Measurements from ENCODE around the gene RAPGEF1.

RAPGEF1 gene

DNA sequence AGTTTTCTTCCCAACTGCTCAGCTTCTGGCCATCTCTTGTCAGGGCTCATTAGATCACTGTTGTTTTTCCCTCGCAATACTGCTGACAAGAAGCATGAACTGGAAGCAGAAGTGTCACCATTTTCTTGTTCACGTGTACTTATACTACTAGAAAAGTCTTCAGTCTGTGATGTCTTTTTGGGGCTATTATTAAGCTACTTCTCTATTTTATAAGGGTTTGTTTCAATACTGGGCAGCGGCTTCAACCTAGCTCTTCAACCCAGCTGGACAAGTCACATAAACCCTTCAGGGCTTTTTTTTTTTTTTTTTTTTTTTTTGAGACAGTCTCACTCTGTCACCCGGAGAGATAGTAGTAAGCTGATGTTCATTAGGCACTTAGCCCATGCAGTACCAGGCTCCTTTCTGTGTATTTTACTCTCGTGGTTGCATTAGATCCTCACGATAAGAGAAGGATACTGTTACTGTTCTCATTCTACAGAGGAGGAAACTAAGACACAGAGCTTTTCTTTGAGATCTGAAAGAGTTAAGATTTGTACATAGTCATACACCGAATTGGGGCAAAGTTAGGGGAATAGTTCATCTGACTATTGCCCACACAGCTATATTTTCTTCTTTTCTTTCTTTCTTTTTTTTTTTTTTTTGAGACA, 20.5 kb downstream of the RAPGEF1 start:
- DNase-seq = no peak
- Histone ChIP-seq H3K56ac (ENCODE audit: low read length) (no peak overlapping the region), H2BK5ac (ENCODE audit: low read length) (no peak overlapping the region), H3K36me3 (ENCODE audit: control insufficient read depth, insufficient read depth, low read length) (no peaks in the 10 kb centered on the region), H3K27ac (ENCODE audit: low read depth, low read length) (no peak overlapping the region), H2BK120ac (ENCODE audit: low read depth, low read length) (no peak overlapping the region), H3K23ac (ENCODE audit: low read length) (no peak overlapping the region), H3K9ac (ENCODE audit: low read length) (no peak overlapping the region), H3K18ac (ENCODE audit: low read length) (no peak overlapping the region), H3K79me2 (ENCODE audit: control insufficient read depth, insufficient read depth, low read length) (peaks cover 32% of the 10 kb centered on the region), H3K4ac (ENCODE audit: low read depth, low read length) (no peak overlapping the region), H3K4me1 (ENCODE audit: control insufficient read depth, low read depth, low read length) (no peaks in the 10 kb centered on the region), H2AK5ac (ENCODE audit: low read length) (no peak overlapping the region), H3K4me2 (ENCODE audit: low read length) (no peak overlapping the region), H3K79me1 (ENCODE audit: low read length) (peaks cover 20% of the 10 kb centered on the region), H4K5ac (ENCODE audit: low read length) (no peak overlapping the region), H3K4me3 (ENCODE audit: low read length) (no peak overlapping the region), H3K27me3 (ENCODE audit: insufficient read depth, low read length, poor library complexity) (no peaks in the 10 kb centered on the region), H2BK15ac (replicated peaks; ENCODE audit: low read depth) (no peak overlapping the region), H4K8ac (ENCODE audit: low read depth, low read length) (no peak overlapping the region)
- no CpG with 5 or more reads among the region's 7 CpGs for WGBS (ENCODE audit: extremely low coverage, insufficient coverage, low lambda C conversion rate)

GRCh38 chr9:131717719-131718460, 22.0 kb downstream of the RAPGEF1 start:
- no CpG with 5 or more reads among the region's 14 CpGs for WGBS (ENCODE audit: extremely low coverage, insufficient coverage, low lambda C conversion rate)
- Histone ChIP-seq H3K18ac (ENCODE audit: low read length) (no peak overlapping the region), H4K5ac (ENCODE audit: low read length) (no peak overlapping the region), H2AK5ac (ENCODE audit: low read length) (no peak overlapping the region), H3K27ac (ENCODE audit: low read depth, low read length) (no peak overlapping the region), H3K79me2 (ENCODE audit: control insufficient read depth, insufficient read depth, low read length) (peaks cover 30% of the 10 kb centered on the region), H4K8ac (ENCODE audit: low read depth, low read length) (no peak overlapping the region), H3K4me3 (ENCODE audit: low read length) (no peak overlapping the region), H2BK120ac (ENCODE audit: low read depth, low read length) (no peak overlapping the region), H3K79me1 (ENCODE audit: low read length) (peaks cover 20% of the 10 kb centered on the region), H3K4me2 (ENCODE audit: low read length) (no peak overlapping the region), H3K36me3 (ENCODE audit: control insufficient read depth, insufficient read depth, low read length) (no peaks in the 10 kb centered on the region), H2BK5ac (ENCODE audit: low read length) (no peak overlapping the region), H3K4me1 (ENCODE audit: control insufficient read depth, low read depth, low read length) (peaks cover 4% of the 10 kb centered on the region), H3K27me3 (ENCODE audit: insufficient read depth, low read length, poor library complexity) (no peaks in the 10 kb centered on the region), H3K56ac (ENCODE audit: low read length) (no peak overlapping the region), H3K23ac (ENCODE audit: low read length) (no peak overlapping the region), H3K9ac (ENCODE audit: low read length) (no peak overlapping the region), H3K4ac (ENCODE audit: low read depth, low read length) (no peak overlapping the region), H2BK15ac (replicated peaks; ENCODE audit: low read depth) (no peak overlapping the region)
- no peak for DNase-seq

DNA sequence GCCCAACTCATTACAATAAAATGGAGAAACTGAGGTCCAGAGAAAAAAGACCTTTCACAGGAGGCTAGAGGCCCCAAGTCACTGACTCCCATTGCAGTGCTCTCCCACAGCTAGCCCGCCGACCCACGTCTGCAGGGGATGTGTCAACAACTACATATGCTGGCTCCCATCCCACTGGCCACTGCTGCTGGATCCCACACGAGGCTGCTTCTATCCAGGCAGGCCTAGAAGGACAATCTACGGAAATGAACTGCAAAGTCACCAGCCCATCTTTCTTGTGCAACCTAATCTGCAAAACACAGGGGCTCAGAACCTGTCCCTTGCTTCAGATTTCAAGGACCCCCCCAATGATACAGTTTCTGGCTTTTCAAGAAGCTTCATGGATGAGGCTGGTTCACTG, 24.0 kb downstream of the RAPGEF1 start:
- DNase-seq = no peak
- H3K4me3 ChIP-seq (ENCODE audit: low read length) = no peak overlapping the region
- no peak overlapping the region for H2BK5ac ChIP-seq (ENCODE audit: low read length)
- H3K4me1 ChIP-seq (ENCODE audit: control insufficient read depth, low read depth, low read length) = peaks cover 7% of the 10 kb centered on the region
- H3K18ac ChIP-seq (ENCODE audit: low read length) = no peak overlapping the region
- H3K27ac ChIP-seq (ENCODE audit: low read depth, low read length) = no peak overlapping the region
- H2BK15ac ChIP-seq (replicated peaks; ENCODE audit: low read depth) = no peak overlapping the region
- no peak overlapping the region for H3K9ac ChIP-seq (ENCODE audit: low read length)
- H4K8ac ChIP-seq (ENCODE audit: low read depth, low read length) = no peak overlapping the region
- H3K4me2 ChIP-seq (ENCODE audit: low read length) = no peak overlapping the region
- WGBS (ENCODE audit: extremely low coverage, insufficient coverage, low lambda C conversion rate) = no CpG with 5 or more reads among the region's 5 CpGs
- H3K79me2 ChIP-seq (ENCODE audit: control insufficient read depth, insufficient read depth, low read length) = peaks cover 29% of the 10 kb centered on the region
- H2AK5ac ChIP-seq (ENCODE audit: low read length) = no peak overlapping the region
- H2BK120ac ChIP-seq (ENCODE audit: low read depth, low read length) = no peak overlapping the region
- H3K27me3 ChIP-seq (ENCODE audit: insufficient read depth, low read length, poor library complexity) = no peaks in the 10 kb centered on the region
- no peak overlapping the region for H3K23ac ChIP-seq (ENCODE audit: low read length)
- H3K4ac ChIP-seq (ENCODE audit: low read depth, low read length) = no peak overlapping the region
- no peak overlapping the region for H4K5ac ChIP-seq (ENCODE audit: low read length)
- H3K36me3 ChIP-seq (ENCODE audit: control insufficient read depth, insufficient read depth, low read length) = no peaks in the 10 kb centered on the region
- H3K56ac ChIP-seq (ENCODE audit: low read length) = no peak overlapping the region
- H3K79me1 ChIP-seq (ENCODE audit: low read length) = peaks cover 16% of the 10 kb centered on the region

DNA sequence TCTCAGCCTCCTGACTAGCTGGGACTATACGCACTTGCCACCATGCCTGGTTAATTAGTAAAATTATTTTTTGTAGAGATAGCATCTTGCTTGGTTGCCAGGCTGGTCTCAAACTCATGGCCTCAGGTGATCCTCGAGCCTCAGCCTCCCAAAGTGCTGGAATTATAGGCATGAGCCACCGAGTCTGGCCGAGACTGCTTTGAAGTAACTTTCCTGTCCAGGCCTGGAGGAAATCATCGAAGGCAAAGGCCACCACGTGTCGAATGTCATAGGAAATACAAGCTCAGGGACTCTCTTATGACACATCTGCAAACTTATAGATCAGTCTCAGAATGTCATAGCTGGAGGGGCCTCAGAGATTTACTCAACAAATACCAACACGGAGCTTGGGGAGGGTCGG, 25.1 kb downstream of the RAPGEF1 start:
- H2BK5ac ChIP-seq (ENCODE audit: low read length) = no peak overlapping the region
- H3K23ac ChIP-seq (ENCODE audit: low read length) = no peak overlapping the region
- H3K27me3 ChIP-seq (ENCODE audit: insufficient read depth, low read length, poor library complexity) = no peaks in the 10 kb centered on the region
- no peak overlapping the region for H4K5ac ChIP-seq (ENCODE audit: low read length)
- H3K9ac ChIP-seq (ENCODE audit: low read length) = no peak overlapping the region
- H2BK120ac ChIP-seq (ENCODE audit: low read depth, low read length) = no peak overlapping the region
- no peak overlapping the region for H3K4me2 ChIP-seq (ENCODE audit: low read length)
- no peak overlapping the region for H2BK15ac ChIP-seq (replicated peaks; ENCODE audit: low read depth)
- H3K27ac ChIP-seq (ENCODE audit: low read depth, low read length) = no peak overlapping the region
- no peak overlapping the region for H3K56ac ChIP-seq (ENCODE audit: low read length)
- peaks cover 7% of the 10 kb centered on the region for H3K4me1 ChIP-seq (ENCODE audit: control insufficient read depth, low read depth, low read length)
- H3K79me2 ChIP-seq (ENCODE audit: control insufficient read depth, insufficient read depth, low read length) = peaks cover 26% of the 10 kb centered on the region
- no peaks in the 10 kb centered on the region for H3K36me3 ChIP-seq (ENCODE audit: control insufficient read depth, insufficient read depth, low read length)
- H3K79me1 ChIP-seq (ENCODE audit: low read length) = peaks cover 14% of the 10 kb centered on the region
- H2AK5ac ChIP-seq (ENCODE audit: low read length) = no peak overlapping the region
- DNase-seq = no peak
- H3K18ac ChIP-seq (ENCODE audit: low read length) = no peak overlapping the region
- WGBS (ENCODE audit: extremely low coverage, insufficient coverage, low lambda C conversion rate) = no CpG with 5 or more reads among the region's 9 CpGs
- no peak overlapping the region for H3K4me3 ChIP-seq (ENCODE audit: low read length)
- H4K8ac ChIP-seq (ENCODE audit: low read depth, low read length) = no peak overlapping the region
- no peak overlapping the region for H3K4ac ChIP-seq (ENCODE audit: low read depth, low read length)

GRCh38 chr9:131714161-131714646, 25.7 kb downstream of the RAPGEF1 start:
- WGBS (ENCODE audit: extremely low coverage, insufficient coverage, low lambda C conversion rate) = no CpG with 5 or more reads among the region's 10 CpGs

More at GRCh38 chr9:131714161-131714646, 25.7 kb downstream of the RAPGEF1 start:
- Histone ChIP-seq H2BK5ac (ENCODE audit: low read length) (no peak overlapping the region), H2BK15ac (replicated peaks; ENCODE audit: low read depth) (no peak overlapping the region), H3K27me3 (ENCODE audit: insufficient read depth, low read length, poor library complexity) (no peaks in the 10 kb centered on the region), H3K4me1 (ENCODE audit: control insufficient read depth, low read depth, low read length) (peaks cover 7% of the 10 kb centered on the region), H3K79me2 (ENCODE audit: control insufficient read depth, insufficient read depth, low read length) (peaks cover 26% of the 10 kb centered on the region), H4K8ac (ENCODE audit: low read depth, low read length) (no peak overlapping the region), H2AK5ac (ENCODE audit: low read length) (no peak overlapping the region), H3K27ac (ENCODE audit: low read depth, low read length) (no peak overlapping the region), H3K36me3 (ENCODE audit: control insufficient read depth, insufficient read depth, low read length) (no peaks in the 10 kb centered on the region), H3K79me1 (ENCODE audit: low read length) (peaks cover 14% of the 10 kb centered on the region), H3K4ac (ENCODE audit: low read depth, low read length) (no peak overlapping the region), H4K5ac (ENCODE audit: low read length) (no peak overlapping the region), H3K18ac (ENCODE audit: low read length) (no peak overlapping the region), H3K9ac (ENCODE audit: low read length) (no peak overlapping the region), H3K4me2 (ENCODE audit: low read length) (no peak overlapping the region), H2BK120ac (ENCODE audit: low read depth, low read length) (no peak overlapping the region), H3K23ac (ENCODE audit: low read length) (no peak overlapping the region), H3K56ac (ENCODE audit: low read length) (no peak overlapping the region), H3K4me3 (ENCODE audit: low read length) (no peak overlapping the region)
- no peak for DNase-seq
